ENCODE data around the gene PET117. TPM values are rescaled to one million over a fixed set of nuclear protein-coding genes. Genes with fewer than 3 reads are reported as not detected.
A peak's percentile ranks its signal among the peaks of the same experiment; 100 is the strongest.

The PET117 gene
- total and polyA plus RNA-seq, 8 donors = 10.3 to 16.4 (median 14.0) TPM

DNA sequence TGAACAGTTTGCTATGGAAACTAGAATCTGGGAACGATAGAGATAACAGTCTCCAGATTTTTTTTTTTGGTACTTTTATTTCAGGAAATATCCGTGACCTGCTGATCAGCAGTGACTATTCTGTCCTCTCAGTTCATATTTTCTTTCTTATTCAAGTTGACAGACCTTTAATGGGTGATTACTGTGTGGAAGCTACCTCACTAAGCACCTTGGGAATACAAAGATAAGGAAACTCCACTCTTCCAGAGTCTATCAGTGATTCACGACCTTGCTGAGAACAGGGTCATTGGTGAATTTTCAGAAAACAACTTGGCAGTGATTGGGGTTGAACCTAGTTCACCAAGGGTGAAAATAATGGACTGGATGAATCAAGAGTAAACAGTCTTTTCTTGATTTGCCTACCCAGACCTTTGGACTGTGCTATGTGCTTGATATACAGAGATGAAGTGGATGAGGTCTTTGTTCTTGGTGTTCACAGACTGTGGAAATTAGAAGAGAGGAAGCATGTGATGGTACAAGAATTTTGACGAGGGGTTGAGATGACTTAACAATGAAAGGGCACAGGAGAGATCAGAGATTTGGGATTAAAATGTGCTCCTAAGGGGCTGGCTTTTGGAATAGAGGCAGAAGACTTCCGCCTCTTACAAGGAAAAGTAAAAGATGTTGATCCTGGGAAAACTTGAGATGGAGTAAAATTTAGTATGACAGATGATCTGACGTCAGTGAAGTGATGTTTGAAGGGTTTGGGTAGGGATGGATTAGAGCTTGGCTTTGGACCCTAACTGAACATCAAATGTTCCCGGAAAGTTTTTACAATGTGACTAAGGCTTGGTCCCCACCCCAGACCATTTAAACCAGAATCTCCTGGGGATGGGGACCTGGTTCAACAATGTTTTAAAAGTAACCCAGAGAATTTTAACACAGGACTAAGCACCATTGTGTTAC, 1.2 kb downstream of the PET117 start:
- no peak for DNase-seq
- intact Hi-C loops (cut with DNase I) = no loop called here
- Histone ChIP-seq H3K9me3 (no peaks in the 10 kb centered on the region), H3K27ac (peak overlapping the region in 1 of 2 donors; percentile 93), H3K36me3 (peaks cover 0 to 21% of the 10 kb centered on the region in 2 donors), H3K4me1 (peaks cover 9 to 25% of the 10 kb centered on the region in 2 donors), H3K27me3 (no peaks in the 10 kb centered on the region), H3K4me3 (peak overlapping the region; percentile 89 to 96)
- TF ChIP-seq, protein P1, sequence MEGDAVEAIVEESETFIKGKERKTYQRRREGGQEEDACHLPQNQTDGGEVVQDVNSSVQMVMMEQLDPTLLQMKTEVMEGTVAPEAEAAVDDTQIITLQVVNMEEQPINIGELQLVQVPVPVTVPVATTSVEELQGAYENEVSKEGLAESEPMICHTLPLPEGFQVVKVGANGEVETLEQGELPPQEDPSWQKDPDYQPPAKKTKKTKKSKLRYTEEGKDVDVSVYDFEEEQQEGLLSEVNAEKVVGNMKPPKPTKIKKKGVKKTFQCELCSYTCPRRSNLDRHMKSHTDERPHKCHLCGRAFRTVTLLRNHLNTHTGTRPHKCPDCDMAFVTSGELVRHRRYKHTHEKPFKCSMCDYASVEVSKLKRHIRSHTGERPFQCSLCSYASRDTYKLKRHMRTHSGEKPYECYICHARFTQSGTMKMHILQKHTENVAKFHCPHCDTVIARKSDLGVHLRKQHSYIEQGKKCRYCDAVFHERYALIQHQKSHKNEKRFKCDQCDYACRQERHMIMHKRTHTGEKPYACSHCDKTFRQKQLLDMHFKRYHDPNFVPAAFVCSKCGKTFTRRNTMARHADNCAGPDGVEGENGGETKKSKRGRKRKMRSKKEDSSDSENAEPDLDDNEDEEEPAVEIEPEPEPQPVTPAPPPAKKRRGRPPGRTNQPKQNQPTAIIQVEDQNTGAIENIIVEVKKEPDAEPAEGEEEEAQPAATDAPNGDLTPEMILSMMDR (IDR thresholded peaks at IDR 0.05) = no peak
- no peak for ATAC-seq

DNA sequence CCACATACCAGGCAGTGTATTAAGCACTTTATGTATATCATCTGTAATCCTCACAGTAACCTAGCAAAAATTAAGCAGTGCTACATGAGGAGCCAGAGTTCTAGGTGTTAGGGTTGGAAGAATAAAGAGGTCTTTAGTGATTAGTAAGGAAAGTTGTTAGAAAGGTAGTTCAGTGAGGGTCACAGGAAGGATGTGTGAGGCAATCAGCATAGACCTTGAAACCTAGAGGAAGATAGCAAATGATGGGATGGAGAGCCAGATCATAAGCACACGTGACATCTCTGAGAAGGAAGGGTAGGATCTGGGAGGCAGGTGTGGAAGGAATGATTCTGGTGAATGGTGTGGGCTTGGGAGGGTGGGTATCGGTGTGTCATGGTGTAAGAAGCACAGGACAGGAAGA, 2.2 kb downstream of the PET117 start:
- TF ChIP-seq, protein P1 (IDR thresholded peaks at IDR 0.05) = no peak
- intact Hi-C loops (cut with DNase I) = loop anchor here in 1 of 2 donors (5.0 kb wide), 1 partner anchor 488 kb away; no protein-coding TSS in a partner anchor
- no peak overlapping the region for H3K27ac ChIP-seq

DNA sequence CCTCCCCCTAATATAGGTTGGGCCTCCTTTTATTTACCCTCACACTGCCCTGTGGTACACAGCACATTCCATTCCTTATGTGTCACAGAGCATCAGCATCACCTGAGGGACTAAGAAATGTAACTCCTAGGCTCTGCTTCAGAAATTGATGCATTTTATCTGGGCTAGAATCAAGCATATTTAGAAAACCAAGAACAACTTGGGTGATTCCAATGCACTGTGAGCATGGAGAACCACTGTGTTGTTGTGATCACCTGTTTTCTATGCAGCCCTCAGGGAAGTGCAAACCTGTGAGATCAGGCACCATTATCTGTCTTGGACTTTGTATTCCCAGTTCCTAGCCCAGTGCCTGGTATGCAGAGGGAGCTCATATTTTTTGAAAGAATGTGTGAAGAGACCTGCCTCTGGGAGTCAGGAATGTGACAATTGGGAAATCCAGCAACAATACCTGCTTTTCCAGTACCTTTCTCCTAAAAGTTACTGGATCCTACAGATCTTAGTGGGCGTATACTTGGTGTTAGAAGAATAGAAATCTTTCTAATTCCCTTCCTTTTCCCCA, 7.0 kb downstream of the PET117 start:
- H3K36me3 ChIP-seq = peaks cover 0 to 31% of the 10 kb centered on the region in 2 donors
- intact Hi-C loops (cut with DNase I) = loop anchor here in 1 of 2 donors (5.0 kb wide), 1 partner anchor 492 kb away; no protein-coding TSS in a partner anchor
- no peak for DNase-seq
- peak; percentile 16 for ATAC-seq
- H3K4me1 ChIP-seq = peaks cover 0 to 11% of the 10 kb centered on the region in 2 donors
- no peaks in the 10 kb centered on the region for H3K9me3 ChIP-seq
- no peaks in the 10 kb centered on the region for H3K27me3 ChIP-seq
- TF ChIP-seq, protein P1 (IDR thresholded peaks at IDR 0.05) = no peak
- H3K4me3 ChIP-seq = no peak overlapping the region
- H3K27ac ChIP-seq = no peak overlapping the region

More for the DNA sequence above, 2.2 kb downstream of the PET117 start:
- no peak for ATAC-seq
- no peaks in the 10 kb centered on the region for H3K27me3 ChIP-seq
- H3K4me3 ChIP-seq = no peak overlapping the region
- H3K36me3 ChIP-seq = peaks cover 0 to 21% of the 10 kb centered on the region in 2 donors
- H3K9me3 ChIP-seq = no peaks in the 10 kb centered on the region
- peaks cover 9 to 25% of the 10 kb centered on the region in 2 donors for H3K4me1 ChIP-seq
- no peak for DNase-seq

DNA sequence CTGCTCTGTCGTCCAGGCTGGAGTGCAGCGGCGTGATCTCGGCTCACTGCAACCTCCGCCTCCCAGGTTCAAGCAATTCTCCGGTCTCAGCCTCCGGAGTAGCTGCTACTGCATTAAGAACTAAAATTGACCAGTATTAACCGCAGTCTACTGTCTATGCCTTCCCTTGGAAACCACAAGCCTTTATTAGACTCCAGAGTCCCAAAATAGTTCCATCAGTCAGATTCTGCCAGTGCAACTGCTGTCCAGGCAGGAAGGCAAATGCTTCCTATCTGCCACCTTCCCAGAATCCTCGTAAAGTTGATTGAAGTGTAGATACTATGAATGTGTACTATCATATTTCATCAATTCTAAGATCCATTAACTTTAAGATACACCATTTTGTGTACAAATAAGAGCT, 16.7 kb downstream of the PET117 start:
- Histone ChIP-seq H3K4me1 (no peaks in the 10 kb centered on the region), H3K9me3 (no peaks in the 10 kb centered on the region), H3K4me3 (no peak overlapping the region), H3K36me3 (peaks cover 0 to 44% of the 10 kb centered on the region in 2 donors), H3K27ac (no peak overlapping the region), H3K27me3 (no peaks in the 10 kb centered on the region)
- ATAC-seq (no peak), DNase-seq (no peak)
- intact Hi-C loops (cut with DNase I) = no loop called here
- TF ChIP-seq, protein P1 (IDR thresholded peaks at IDR 0.05) = no peak

DNA sequence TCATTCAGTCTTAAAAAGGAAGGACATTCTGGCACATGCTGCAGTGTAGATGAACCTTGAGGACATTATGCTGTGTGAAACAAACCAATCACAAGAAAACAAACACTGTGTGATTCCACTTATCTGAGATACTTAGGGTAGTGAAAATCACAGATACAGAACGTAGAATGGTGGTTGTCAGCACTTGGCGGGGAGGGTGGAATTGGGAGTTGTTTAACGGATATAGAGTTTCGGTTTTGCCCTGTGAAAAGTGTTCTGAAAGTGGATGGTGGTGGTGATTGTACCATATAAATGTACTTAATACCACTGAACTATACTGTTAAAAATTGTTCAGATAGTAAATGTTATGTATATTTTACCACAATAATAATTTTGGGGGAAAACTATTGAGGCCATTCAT, 18.4 kb downstream of the PET117 start:
- DNase-seq (no peak), ATAC-seq (no peak)
- H3K36me3 ChIP-seq = peaks cover 0 to 53% of the 10 kb centered on the region in 2 donors
- no peak overlapping the region for H3K27ac ChIP-seq
- no peaks in the 10 kb centered on the region for H3K27me3 ChIP-seq
- TF ChIP-seq, protein P1 (IDR thresholded peaks at IDR 0.05) = no peak
- no peaks in the 10 kb centered on the region for H3K4me1 ChIP-seq
- intact Hi-C loops (cut with DNase I) = no loop called here
- H3K4me3 ChIP-seq = no peak overlapping the region
- H3K9me3 ChIP-seq = no peaks in the 10 kb centered on the region

Measured in left lung (tissue), 10 donors.